IMR-90 (cell line): ENCODE measurements around the gene ANKDD1A. TPM values are rescaled to one million over a fixed set of nuclear protein-coding genes. Genes with fewer than 3 reads are reported as not detected.

ENCODE experiments used
- ATAC-seq: fragments of 200-7000 bp; cut with Tn5 transposase; 2 replicates; pipeline ENCODE4 v1.9.1; 2020; ENCODE audit warnings: low read depth, mild to moderate bottlenecking, moderate library complexity
- BruUV-seq: library from RNA; stranded (reverse); fragments of 400-500 nt; replicated peaks from 2 replicates; lab custom pipeline; 2021; lab: Mats Ljungman, UMichigan
- CTCF ChIA-PET: fragments of 300-600 bp; formaldehyde crosslinking; extraction: SDS; loops from one replicate; lab custom pipeline; 2021; ENCODE audit warnings: antibody characterized with exemption; lab: Yijun Ruan, JAX
- POLR2A ChIA-PET: fragments of 300-600 bp; sonication (Branson Sonifier 250); formaldehyde crosslinking; loops from one replicate; lab custom pipeline; 2022; ENCODE audit warnings: antibody characterized with exemption; ENCODE audit not compliant: unreplicated experiment; lab: Charles Lee
- DNase-seq: peaks from one replicate; pipeline ENCODE4 v3.0.0; 2013
- H2AFZ ChIP-seq: replicated peaks from 2 replicates; pipeline ENCODE3; 2013; ENCODE audit warnings: low read length, mild to moderate bottlenecking; ENCODE audit not compliant: poor library complexity
- H2AK5ac ChIP-seq: 2 replicates; pipeline ENCODE4 v1.6.1; 2013; ENCODE audit warnings: low read depth, low read length, inconsistent platforms
- H2AK9ac ChIP-seq: replicated peaks from 2 replicates; pipeline ENCODE3; 2013; ENCODE audit warnings: mild to moderate bottlenecking, low read depth, low read length, moderate library complexity; ENCODE audit not compliant: poor library complexity
- H2BK120ac ChIP-seq: 2 replicates; pipeline ENCODE4 v1.6.1; 2013; ENCODE audit warnings: low read depth, low read length, inconsistent platforms
- H2BK15ac ChIP-seq: 3 replicates; pipeline ENCODE4 v1.6.1; 2013; ENCODE audit warnings: low read depth, low read length, inconsistent platforms
- H2BK20ac ChIP-seq: 2 replicates; pipeline ENCODE4 v1.6.1; 2013; ENCODE audit warnings: low read depth, mild to moderate bottlenecking, inconsistent platforms, low read length, moderate library complexity
- H2BK5ac ChIP-seq: 2 replicates; pipeline ENCODE4 v1.6.1; 2013; ENCODE audit warnings: mild to moderate bottlenecking, low read depth, low read length, inconsistent platforms; ENCODE audit not compliant: poor library complexity, severe bottlenecking
- H3K14ac ChIP-seq: replicated peaks from 2 replicates; pipeline ENCODE4 v1.6.1; 2013; ENCODE audit warnings: low read depth, low read length, inconsistent platforms
- H3K18ac ChIP-seq: 2 replicates; pipeline ENCODE4 v1.6.1; 2013; ENCODE audit warnings: low read depth, low read length, control low read depth
- H3K23ac ChIP-seq: 2 replicates; pipeline ENCODE4 v1.6.1; 2013; ENCODE audit warnings: low read depth, low read length, inconsistent platforms
- H3K27ac ChIP-seq: 2 replicates; pipeline ENCODE4 v1.5.1; 2013; ENCODE audit warnings: mild to moderate bottlenecking, control low read depth, low read length; ENCODE audit not compliant: insufficient read depth
- H3K27me3 ChIP-seq: 2 replicates; pipeline ENCODE4 v1.6.1; 2013; ENCODE audit warnings: low read length; ENCODE audit not compliant: control insufficient read depth, insufficient read depth
- H3K36me3 ChIP-seq: 2 replicates; pipeline ENCODE4 v1.6.1; 2013; ENCODE audit warnings: low read length, mixed read lengths; ENCODE audit not compliant: control insufficient read depth, insufficient read depth
- H3K4ac ChIP-seq: 2 replicates; pipeline ENCODE4 v1.6.1; 2013; ENCODE audit warnings: low read depth, low read length, inconsistent platforms
- H3K4me1 ChIP-seq: 2 replicates; pipeline ENCODE4 v1.6.1; 2013; ENCODE audit warnings: low read length, mixed read lengths; ENCODE audit not compliant: control insufficient read depth, insufficient read depth
- H3K4me2 ChIP-seq: 2 replicates; pipeline ENCODE4 v1.6.1; 2013; ENCODE audit warnings: low read depth, mild to moderate bottlenecking, control low read depth, low read length, moderate library complexity
- H3K4me3 ChIP-seq: 2 replicates; pipeline ENCODE4 v1.5.1; 2013; ENCODE audit warnings: low read depth, mild to moderate bottlenecking, control low read depth, low read length, moderate library complexity; ENCODE audit not compliant: insufficient read depth
- H3K56ac ChIP-seq: 2 replicates; pipeline ENCODE4 v1.6.1; 2013; ENCODE audit warnings: low read length, inconsistent platforms; ENCODE audit not compliant: insufficient read depth; ENCODE audit errors: extremely low read depth
- H3K79me1 ChIP-seq, 2 experiments: 2 replicates each; pipeline ENCODE4 v1.6.1; 2013; ENCODE audit warnings: low read length in 2 of 2, inconsistent platforms in 1 of 2, low read depth in 1 of 2
- H3K9ac ChIP-seq: 2 replicates; pipeline ENCODE4 v1.6.1; 2013; ENCODE audit warnings: low read depth, low read length, control low read depth
- H3K9me1 ChIP-seq: 2 replicates; pipeline ENCODE4 v1.6.1; 2013; ENCODE audit warnings: low read length, inconsistent platforms; ENCODE audit not compliant: insufficient read depth
- H3K9me3 ChIP-seq: 2 replicates; pipeline ENCODE4 v1.6.1; 2013; ENCODE audit warnings: low read length; ENCODE audit not compliant: control insufficient read depth, insufficient read depth
- H4K20me1 ChIP-seq: 2 replicates; pipeline ENCODE4 v1.6.1; 2013; ENCODE audit warnings: low read length, inconsistent platforms; ENCODE audit not compliant: insufficient read depth
- H4K5ac ChIP-seq: 2 replicates; pipeline ENCODE4 v1.6.1; 2013; ENCODE audit warnings: mild to moderate bottlenecking, low read depth, low read length, control low read depth
- H4K8ac ChIP-seq, 2 experiments: 2 replicates each; pipeline ENCODE4 v1.6.1; 2013; ENCODE audit warnings: low read depth in 2 of 2, low read length in 2 of 2, control low read depth in 1 of 2, inconsistent platforms in 1 of 2
- H4K91ac ChIP-seq: 2 replicates; pipeline ENCODE4 v1.6.1; 2013; ENCODE audit warnings: low read depth, low read length, inconsistent platforms; ENCODE audit not compliant: insufficient read depth
- BHLHE40 ChIP-seq: fragments of 150-350 bp; IDR thresholded peaks from 2 replicates; pipeline ENCODE4 v1.6.1; 2016; ENCODE audit warnings: mild to moderate bottlenecking, low read depth, low read length
- POLR2A ChIP-seq: IDR thresholded peaks from 2 replicates; pipeline ENCODE4 v1.6.1; 2012; ENCODE audit warnings: mild to moderate bottlenecking, low read depth, low read length
- WGBS, 2 experiments: methylation state at CpG; one replicate each; pipeline versions ENCODE4 v1.1.5 to v1.1.7; 2013; ENCODE audit warnings: missing lambda C conversion rate in 2 of 2; ENCODE audit not compliant: insufficient read length in 1 of 2; ENCODE audit errors: extremely low coverage in 2 of 2; 5-methylcytosine and 5-hydroxymethylcytosine counted together
- dilution Hi-C: fragments of 300-500 bp; cut with HindIII; formaldehyde crosslinking; loops from one replicate; pipeline ENCODE4 v1.14.3; 2018; ENCODE audit warnings: low sequenced_read_pairs; ENCODE audit not compliant: unreplicated experiment
- in situ Hi-C: fragments of 300-500 bp; cut with MboI; formaldehyde crosslinking; loops from 3 replicates; pipeline ENCODE4 v1.14.3; 2019; ENCODE audit warnings: low sequenced_read_pairs, inconsistent platforms, mixed read lengths
- intact Hi-C: fragments of 100-400 bp; cut with micrococcal nuclease; formaldehyde crosslinking; loops from 2 replicates; pipeline ENCODE4 v1.10.0; 2022
- polyA plus RNA-seq, 3 experiments: library from polyadenylated mRNA; depleted of rRNA; stranded (reverse); fragments of >200 nt; gene quantifications; 2 replicates each; pipeline ENCODE4 v1.2.3, GENCODE V29; 2012; ENCODE audit warnings: low replicate concordance in 1 of 3
- total RNA-seq: library from RNA; depleted of rRNA; stranded (reverse); fragments of >200 nt; gene quantifications from 2 replicates; pipeline ENCODE4 v1.2.3, GENCODE V29; 2012; rRNA removed

Gene ANKDD1A
- total and polyA plus RNA-seq, 2 of the 4 experiments (the other 2 are of a cell fraction): 3.6 to 4.9 TPM

GRCh38 chr15:65006876-65007275, 95.2 kb downstream of the ANKDD1A start:
- no peaks in the 10 kb centered on the region for H3K4me1 ChIP-seq
- no peak overlapping the region for H3K18ac ChIP-seq
- H4K20me1 ChIP-seq: no peaks in the 10 kb centered on the region
- intact Hi-C loops: no loop called here
- no peak overlapping the region for H3K23ac ChIP-seq
- H3K14ac ChIP-seq: no peak overlapping the region
- H3K36me3 ChIP-seq: peaks cover 10% of the 10 kb centered on the region
- H2BK5ac ChIP-seq: no peak overlapping the region
- no peak overlapping the region for H3K56ac ChIP-seq
- H4K91ac ChIP-seq: no peak overlapping the region
- no TSS peak for BruUV-seq
- no peak overlapping the region for H2AFZ ChIP-seq
- no peak overlapping the region for H3K27ac ChIP-seq
- no peaks in the 10 kb centered on the region for H3K27me3 ChIP-seq
- no peak overlapping the region for H4K5ac ChIP-seq
- no peak overlapping the region for H3K4me2 ChIP-seq
- POLR2A ChIA-PET: no interaction called here
- TF ChIP-seq POLR2A: no peak
- no peak for TF ChIP-seq BHLHE40
- no peak overlapping the region for H2BK15ac ChIP-seq
- dilution Hi-C loops: no loop called here
- no peak overlapping the region for H4K8ac ChIP-seq
- no peaks in the 10 kb centered on the region for H3K9me3 ChIP-seq
- H3K9ac ChIP-seq: no peak overlapping the region
- DNase-seq (no peak), ATAC-seq (no peak)
- H2AK5ac ChIP-seq: no peak overlapping the region
- H3K9me1 ChIP-seq: no peaks in the 10 kb centered on the region; the same call in 1 of the 2 replicates
- no peak overlapping the region for H2BK20ac ChIP-seq
- H3K4me3 ChIP-seq: no peak overlapping the region
- WGBS, 2 experiments: 80% methylated on average over 1 of the region's 3 CpGs; no CpG with 5 or more reads in 1 of the 2 experiments
- CTCF ChIA-PET: no interaction called here
- H2AK9ac ChIP-seq: no peak overlapping the region
- no peaks in the 10 kb centered on the region for H3K79me1 ChIP-seq
- no peak overlapping the region for H3K4ac ChIP-seq
- no peak overlapping the region for H2BK120ac ChIP-seq
- in situ Hi-C loops: no loop called here

Other genes with a start within 250 kb of the ANKDD1A start
- gene RBPMS2, start 136.3 kb upstream of the ANKDD1A start, total RNA-seq: under 0.01 TPM in 1 of 2 replicates, not detected in the other
- gene RBPMS2, start 136.3 kb upstream of the ANKDD1A start, polyA plus RNA-seq (2012; rRNA removed): 2.3 and 2.8 TPM in 2 replicates
- gene PIF1, start 86.3 kb upstream of the ANKDD1A start, total RNA-seq: 3.9 and 5.3 TPM in 2 replicates
- gene PIF1, start 86.3 kb upstream of the ANKDD1A start, polyA plus RNA-seq (2012; rRNA removed): 19.2 and 19.9 TPM in 2 replicates
- gene PLEKHO2, start 70.0 kb upstream of the ANKDD1A start, total RNA-seq: 18.6 and 19.0 TPM in 2 replicates
- 22.5 and 24.6 TPM in 2 replicates for gene PLEKHO2, start 70.0 kb upstream of the ANKDD1A start, polyA plus RNA-seq (2012; rRNA removed)
- gene SPG21, start 78.0 kb downstream of the ANKDD1A start, total RNA-seq: 60.8 and 65.3 TPM in 2 replicates
- 51.6 and 59.9 TPM in 2 replicates for gene SPG21, start 78.0 kb downstream of the ANKDD1A start, polyA plus RNA-seq (2012; rRNA removed)
- gene MTFMT, start 117.7 kb downstream of the ANKDD1A start, total RNA-seq: 19.4 and 21.3 TPM in 2 replicates
- gene MTFMT, start 117.7 kb downstream of the ANKDD1A start, polyA plus RNA-seq (2012; rRNA removed): 7.3 and 8.9 TPM in 2 replicates
- not detected in 2 replicates for gene SLC51B, start 133.5 kb downstream of the ANKDD1A start, total RNA-seq
- 0.16 TPM in 1 of 2 replicates, not detected in the other for gene SLC51B, start 133.5 kb downstream of the ANKDD1A start, polyA plus RNA-seq (2012; rRNA removed)
- gene RASL12, start 156.1 kb downstream of the ANKDD1A start, total RNA-seq: under 0.01 and 0.18 TPM in 2 replicates
- gene RASL12, start 156.1 kb downstream of the ANKDD1A start, polyA plus RNA-seq (2012; rRNA removed): 0.19 and 0.22 TPM in 2 replicates
- gene KBTBD13, start 164.8 kb downstream of the ANKDD1A start, total RNA-seq: not detected in 2 replicates
- gene KBTBD13, start 164.8 kb downstream of the ANKDD1A start, polyA plus RNA-seq (2012; rRNA removed): not detected in 2 replicates
- gene UBAP1L, start 203.3 kb downstream of the ANKDD1A start, total RNA-seq: 0.28 and 0.36 TPM in 2 replicates
- 1.1 TPM in 2 replicates for gene UBAP1L, start 203.3 kb downstream of the ANKDD1A start, polyA plus RNA-seq (2012; rRNA removed)
- 4.7 and 8.1 TPM in 2 replicates for gene PDCD7, start 221.9 kb downstream of the ANKDD1A start, total RNA-seq
- gene PDCD7, start 221.9 kb downstream of the ANKDD1A start, polyA plus RNA-seq (2012; rRNA removed): 8.1 and 12.3 TPM in 2 replicates